ENCODE results near the gene CCL16. TPM values are rescaled to one million over a fixed set of nuclear protein-coding genes. Genes with fewer than 3 reads are reported as not detected.
"Not testable (repeated sequence)": the region's sequence is repeated elsewhere in the genome, so short reads cannot be mapped to it uniquely, and the experiment has no call there.

CCL16 gene
- total and polyA plus RNA-seq, 2 experiments from 2014 or later: not detected

GRCh38 chr17:36019423-36019822 is 38.1 kb upstream of the CCL16 start:
- WGBS, 2 experiments (ENCODE audit: low coverage in 1 of 2, low lambda C conversion rate in 2 of 2, missing lambda C conversion rate in 2 of 2): 53 to 56% methylated on average over 2 of the region's 2 CpGs
- Histone ChIP-seq H3K4me1 (ENCODE audit: insufficient read depth) (no peaks in the 10 kb centered on the region), H3K9ac (no peak overlapping the region), H3K79me2 (ENCODE audit: insufficient read depth) (no peaks in the 10 kb centered on the region), H3K27ac (no peak overlapping the region), H3K27me3 (replicated peaks; ENCODE audit: insufficient read depth) (no peaks in the 10 kb centered on the region), H3K9me3 (ENCODE audit: low read depth) (no peaks in the 10 kb centered on the region), H3K9me2 (ENCODE audit: insufficient read depth) (no peaks in the 10 kb centered on the region), H3K36me3 (ENCODE audit: low read depth) (no peaks in the 10 kb centered on the region), H3F3A (ENCODE audit: insufficient read depth) (no peaks in the 10 kb centered on the region), H4K20me1 (ENCODE audit: insufficient read depth) (no peaks in the 10 kb centered on the region), H2AFZ (no peak overlapping the region), H3K4me2 (ENCODE audit: unreplicated experiment) (no peak overlapping the region), H3K4me3 (no peak overlapping the region)
- no peak for DNase-seq
- in situ Hi-C loops (cut with MboI): no loop called here
- TF ChIP-seq EZH2phosphoT487 (IDR thresholded peaks at IDR 0.05; ENCODE audit: insufficient read depth, low read depth): no peak
- no peak for TF ChIP-seq EZH2 (IDR thresholded peaks at IDR 0.05; ENCODE audit: insufficient read depth, poor library complexity, severe bottlenecking)

DNA sequence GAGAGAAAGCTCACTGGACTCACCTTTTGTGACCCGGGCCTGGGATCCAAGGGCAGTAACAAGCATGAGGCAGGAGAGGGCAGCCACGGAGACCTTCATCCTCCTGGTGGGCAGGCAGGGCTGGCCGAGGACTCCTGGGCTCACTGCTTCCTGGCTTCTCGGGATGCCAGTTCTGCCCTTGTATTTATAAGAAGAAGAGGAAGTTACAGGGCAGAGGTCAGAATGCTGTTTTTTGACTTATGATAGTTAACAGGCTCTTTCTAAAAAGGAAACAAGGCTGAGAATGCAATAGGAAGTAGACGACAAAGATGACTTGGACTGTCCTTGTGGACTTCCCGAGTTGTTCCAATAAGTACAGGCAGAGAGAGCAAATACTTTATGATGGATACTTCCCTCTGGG is 36.5 kb upstream of the CCL16 start, which contains the start of gene CCL23:
CCL23 (minus strand) TSS at position 174 of the 400 bp plus-strand sequence; CDS start at position 99, 75 bp downstream.
- H3K9ac ChIP-seq: no peak within 1 kb of the TSS
- H3K4me3 ChIP-seq: no peak within 1 kb of the TSS
- whole genome bisulfite sequencing, 2 experiments (ENCODE audit: low coverage in 1 of 2, low lambda C conversion rate in 2 of 2, missing lambda C conversion rate in 2 of 2): 8 to 9% methylated on average over 6 of the region's 6 CpGs
- no peaks in the 10 kb centered on the region for H3K36me3 ChIP-seq (ENCODE audit: low read depth)
- H3K27ac ChIP-seq: no peak within 1 kb of the TSS
- H3F3A ChIP-seq (ENCODE audit: insufficient read depth): no peaks in the 10 kb centered on the region
- H4K20me1 ChIP-seq (ENCODE audit: insufficient read depth): no peaks in the 10 kb centered on the region
- DNase-seq: no peak
- no peaks in the 10 kb centered on the region for H3K27me3 ChIP-seq (replicated peaks; ENCODE audit: insufficient read depth)
- no peak within 1 kb of the TSS for H2AFZ ChIP-seq
- no peak within 1 kb of the TSS for H3K4me2 ChIP-seq (ENCODE audit: unreplicated experiment)
- no peaks in the 10 kb centered on the region for H3K9me2 ChIP-seq (ENCODE audit: insufficient read depth)
- H3K9me3 ChIP-seq (ENCODE audit: low read depth): no peaks in the 10 kb centered on the region
- H3K4me1 ChIP-seq (ENCODE audit: insufficient read depth): no peaks in the 10 kb centered on the region
- in situ Hi-C loops (cut with MboI): no loop called here
- H3K79me2 ChIP-seq (ENCODE audit: insufficient read depth): no peaks in the 10 kb centered on the region
- TF ChIP-seq EZH2phosphoT487 (IDR thresholded peaks at IDR 0.05; ENCODE audit: insufficient read depth, low read depth) (no peak), EZH2 (IDR thresholded peaks at IDR 0.05; ENCODE audit: insufficient read depth, poor library complexity, severe bottlenecking) (no peak)

GRCh38 chr17:36016555-36016954 is 35.3 kb upstream of the CCL16 start:
- TF ChIP-seq EZH2phosphoT487 (IDR thresholded peaks at IDR 0.05; ENCODE audit: insufficient read depth, low read depth): no peak
- no peak for TF ChIP-seq EZH2 (IDR thresholded peaks at IDR 0.05; ENCODE audit: insufficient read depth, poor library complexity, severe bottlenecking)
- no peak overlapping the region for H3K27ac ChIP-seq
- no peak overlapping the region for H3K4me2 ChIP-seq (ENCODE audit: unreplicated experiment)
- H2AFZ ChIP-seq: no peak overlapping the region
- no peak overlapping the region for H3K4me3 ChIP-seq
- no peaks in the 10 kb centered on the region for H3K9me3 ChIP-seq (ENCODE audit: low read depth)
- H3K36me3 ChIP-seq (ENCODE audit: low read depth): no peaks in the 10 kb centered on the region
- WGBS, 2 experiments (ENCODE audit: low coverage in 1 of 2, low lambda C conversion rate in 2 of 2, missing lambda C conversion rate in 2 of 2): 31 to 43% methylated on average over 2 of the region's 2 CpGs
- no peaks in the 10 kb centered on the region for H3K27me3 ChIP-seq (replicated peaks; ENCODE audit: insufficient read depth)
- no peaks in the 10 kb centered on the region for H4K20me1 ChIP-seq (ENCODE audit: insufficient read depth)
- H3K79me2 ChIP-seq (ENCODE audit: insufficient read depth): no peaks in the 10 kb centered on the region
- H3F3A ChIP-seq (ENCODE audit: insufficient read depth): no peaks in the 10 kb centered on the region
- no peak for DNase-seq
- H3K4me1 ChIP-seq (ENCODE audit: insufficient read depth): no peaks in the 10 kb centered on the region
- no peaks in the 10 kb centered on the region for H3K9me2 ChIP-seq (ENCODE audit: insufficient read depth)
- H3K9ac ChIP-seq: no peak overlapping the region
- in situ Hi-C loops (cut with MboI): no loop called here

- H3K27ac ChIP-seq; in situ Hi-C loops (cut with MboI); H3F3A ChIP-seq (ENCODE audit: insufficient read depth); H3K4me2 ChIP-seq (ENCODE audit: unreplicated experiment); H2AFZ ChIP-seq; H3K9me2 ChIP-seq (ENCODE audit: insufficient read depth); H4K20me1 ChIP-seq (ENCODE audit: insufficient read depth); H3K9me3 ChIP-seq (ENCODE audit: low read depth); H3K27me3 ChIP-seq (replicated peaks; ENCODE audit: insufficient read depth); H3K9ac ChIP-seq; DNase-seq; H3K79me2 ChIP-seq (ENCODE audit: insufficient read depth); H3K36me3 ChIP-seq (ENCODE audit: low read depth); H3K4me3 ChIP-seq; H3K4me1 ChIP-seq (ENCODE audit: insufficient read depth): not testable (repeated sequence)
- 60 to 62% methylated on average over 4 of the region's 4 CpGs for WGBS, 2 experiments (ENCODE audit: low coverage in 1 of 2, low lambda C conversion rate in 2 of 2, missing lambda C conversion rate in 2 of 2)
Observed at GRCh38 chr17:36015895-36016294, 34.6 kb upstream of the CCL16 start.

DNA sequence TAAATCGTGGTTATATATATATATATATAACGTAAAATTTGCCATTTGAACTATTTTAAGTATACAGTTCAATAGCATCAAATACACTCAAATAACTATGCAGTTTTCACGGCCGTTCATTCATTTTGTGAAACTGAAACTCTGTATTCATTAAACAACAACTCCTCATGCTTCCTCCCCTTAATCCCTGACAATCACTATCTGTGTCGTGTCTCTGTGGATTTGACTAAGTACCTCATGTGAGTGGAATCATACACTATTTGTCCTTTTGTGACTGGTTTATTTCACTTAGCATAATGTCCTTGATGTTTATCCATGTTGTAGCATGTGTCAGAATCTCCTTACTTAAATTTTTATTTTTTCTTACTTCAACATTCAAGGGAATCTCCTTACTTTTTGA is 33.6 kb upstream of the CCL16 start:
- H3K4me3 ChIP-seq: no peak overlapping the region
- no peaks in the 10 kb centered on the region for H3K36me3 ChIP-seq (ENCODE audit: low read depth)
- H2AFZ ChIP-seq: no peak overlapping the region
- H3F3A ChIP-seq (ENCODE audit: insufficient read depth): no peaks in the 10 kb centered on the region
- no peak overlapping the region for H3K27ac ChIP-seq
- no peaks in the 10 kb centered on the region for H3K79me2 ChIP-seq (ENCODE audit: insufficient read depth)
- 37 to 44% methylated on average over 5 of the region's 5 CpGs for WGBS, 2 experiments (ENCODE audit: low coverage in 1 of 2, low lambda C conversion rate in 2 of 2, missing lambda C conversion rate in 2 of 2)
- no peaks in the 10 kb centered on the region for H3K27me3 ChIP-seq (replicated peaks; ENCODE audit: insufficient read depth)
- no peak for TF ChIP-seq EZH2 (IDR thresholded peaks at IDR 0.05; ENCODE audit: insufficient read depth, poor library complexity, severe bottlenecking)
- no peak for TF ChIP-seq EZH2phosphoT487 (IDR thresholded peaks at IDR 0.05; ENCODE audit: insufficient read depth, low read depth)
- in situ Hi-C loops (cut with MboI): no loop called here
- H3K4me1 ChIP-seq (ENCODE audit: insufficient read depth): no peaks in the 10 kb centered on the region
- H4K20me1 ChIP-seq (ENCODE audit: insufficient read depth): no peaks in the 10 kb centered on the region
- no peak overlapping the region for H3K9ac ChIP-seq
- H3K4me2 ChIP-seq (ENCODE audit: unreplicated experiment): no peak overlapping the region
- no peaks in the 10 kb centered on the region for H3K9me3 ChIP-seq (ENCODE audit: low read depth)
- H3K9me2 ChIP-seq (ENCODE audit: insufficient read depth): no peaks in the 10 kb centered on the region
- DNase-seq: no peak
